AG04450 (cell line): ENCODE results near the gene INSYN2A. TPM values are rescaled to one million over a fixed set of nuclear protein-coding genes. Genes with fewer than 3 reads are reported as not detected.

Experiments used
- CTCF ChIA-PET: fragments of 300-600, 350-600 bp; formaldehyde crosslinking; extraction: SDS; loops from one replicate; lab custom pipeline; 2022; ENCODE audit warnings: antibody characterized with exemption, inconsistent platforms; lab: Charles Lee
- POLR2A ChIA-PET: fragments of 350-600 bp; formaldehyde crosslinking; extraction: SDS; loops from one replicate; lab custom pipeline; 2021; ENCODE audit warnings: antibody characterized with exemption, inconsistent platforms; lab: Yijun Ruan, JAX
- DNase-seq: peaks from one replicate; pipeline ENCODE4 v3.0.0-alpha.2; 2011; ENCODE audit warnings: low read depth, low spot score
- H3K27ac ChIP-seq: one replicate; pipeline ENCODE4 v1.5.1; 2012; ENCODE audit warnings: low read depth, low read length, control low read depth
- H3K27me3 ChIP-seq: one replicate; pipeline ENCODE4 v1.6.0; 2012; ENCODE audit warnings: low read length; ENCODE audit not compliant: control insufficient read depth, insufficient read depth
- H3K4me3 ChIP-seq: 2 replicates; pipeline ENCODE4 v1.5.1; 2011; ENCODE audit warnings: mild to moderate bottlenecking, low read depth, low read length, control low read depth
- H3K9me3 ChIP-seq: 2 replicates; pipeline ENCODE4 v1.5.1; 2012; ENCODE audit warnings: low read length; ENCODE audit not compliant: control insufficient read depth, insufficient read depth
- polyA plus RNA-seq: library from polyadenylated mRNA; depleted of rRNA; stranded (reverse); fragments of >200 nt; gene quantifications from 2 replicates; pipeline ENCODE4 v1.2.3, GENCODE V29; 2011
- TF ChIP-seq, protein P1 (sequence below): IDR thresholded peaks from 2 replicates; pipeline ENCODE4 v1.5.1; 2011; ENCODE audit warnings: low read depth, low read length, control low read depth, inconsistent platforms

The INSYN2A gene
- polyA plus RNA-seq, 1 experiment, result 0.35 TPM

DNA sequence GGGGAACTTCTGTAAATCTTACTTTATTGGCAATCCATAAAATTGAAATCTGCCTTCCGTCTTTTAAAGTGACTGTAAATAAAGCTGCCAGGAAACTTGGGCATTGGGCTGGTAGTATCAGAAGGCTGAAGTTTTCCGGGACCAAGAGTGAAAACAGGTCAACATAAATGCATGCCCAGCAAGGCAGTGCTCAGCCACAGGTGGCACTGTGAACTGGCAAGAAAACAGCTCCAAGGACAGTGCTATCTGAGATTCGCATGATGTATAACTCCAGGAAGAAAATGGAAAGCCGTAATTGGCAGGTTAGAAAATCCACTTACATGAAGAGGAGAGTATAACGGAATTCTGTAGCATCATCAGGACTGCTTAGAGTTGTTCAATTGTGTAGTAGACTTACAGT lies 1.9 kb upstream of the INSYN2A start:
- POLR2A ChIA-PET, result no interaction called here
- no peaks in the 10 kb centered on the region for H3K9me3 ChIP-seq
- H3K4me3 ChIP-seq, result no peak overlapping the region
- CTCF ChIA-PET, result interaction anchor here (2.8 kb wide), 1 partner anchor 9 kb away, joined by 15 read pairs; no protein-coding TSS in a partner anchor
- DNase-seq, result no peak
- peaks cover 8% of the 10 kb centered on the region for H3K27me3 ChIP-seq
- no peak overlapping the region for H3K27ac ChIP-seq
- TF ChIP-seq, protein P1, sequence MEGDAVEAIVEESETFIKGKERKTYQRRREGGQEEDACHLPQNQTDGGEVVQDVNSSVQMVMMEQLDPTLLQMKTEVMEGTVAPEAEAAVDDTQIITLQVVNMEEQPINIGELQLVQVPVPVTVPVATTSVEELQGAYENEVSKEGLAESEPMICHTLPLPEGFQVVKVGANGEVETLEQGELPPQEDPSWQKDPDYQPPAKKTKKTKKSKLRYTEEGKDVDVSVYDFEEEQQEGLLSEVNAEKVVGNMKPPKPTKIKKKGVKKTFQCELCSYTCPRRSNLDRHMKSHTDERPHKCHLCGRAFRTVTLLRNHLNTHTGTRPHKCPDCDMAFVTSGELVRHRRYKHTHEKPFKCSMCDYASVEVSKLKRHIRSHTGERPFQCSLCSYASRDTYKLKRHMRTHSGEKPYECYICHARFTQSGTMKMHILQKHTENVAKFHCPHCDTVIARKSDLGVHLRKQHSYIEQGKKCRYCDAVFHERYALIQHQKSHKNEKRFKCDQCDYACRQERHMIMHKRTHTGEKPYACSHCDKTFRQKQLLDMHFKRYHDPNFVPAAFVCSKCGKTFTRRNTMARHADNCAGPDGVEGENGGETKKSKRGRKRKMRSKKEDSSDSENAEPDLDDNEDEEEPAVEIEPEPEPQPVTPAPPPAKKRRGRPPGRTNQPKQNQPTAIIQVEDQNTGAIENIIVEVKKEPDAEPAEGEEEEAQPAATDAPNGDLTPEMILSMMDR, result no peak

DNA sequence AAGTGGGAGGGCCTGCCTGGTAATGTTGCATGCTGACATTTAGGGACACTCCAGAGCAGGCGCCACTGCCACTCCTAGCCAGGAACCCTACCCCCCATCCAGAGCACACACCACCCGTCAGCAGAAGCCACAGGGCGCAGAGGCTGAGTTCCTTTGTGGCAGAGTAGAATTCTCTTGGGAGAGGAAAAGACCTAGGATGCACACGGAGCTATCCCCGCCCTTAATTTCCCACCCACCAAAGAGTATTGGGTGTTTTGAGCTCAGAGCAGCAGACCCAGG lies 702 bp upstream of the INSYN2A start:
- CTCF ChIA-PET, result interaction anchor here (2.2 to 2.8 kb wide), 2 partner anchors 10 to 46 kb away, joined by 7 to 15 read pairs; no protein-coding TSS in a partner anchor
- TF ChIP-seq, protein P1, result no peak

GRCh38 chr10:127195571-127196281 lies 665 bp downstream of the INSYN2A start:
- Histone ChIP-seq H3K4me3 (peak overlapping the region; percentile 57), H3K27ac (no peak overlapping the region), H3K27me3 (peaks cover 8% of the 10 kb centered on the region), H3K9me3 (no peaks in the 10 kb centered on the region)
- TF ChIP-seq, protein P1, result no peak
- ChIA-PET POLR2A (no interaction called here), CTCF (interaction anchor here (2.2 to 2.8 kb wide), 2 partner anchors 12 to 48 kb away, joined by 7 to 15 read pairs; no protein-coding TSS in a partner anchor)
- DNase-seq, result no peak

More for the DNA sequence above, 702 bp upstream of the INSYN2A start:
- Histone ChIP-seq H3K4me3 (peak overlapping the region; percentile 64), H3K9me3 (no peaks in the 10 kb centered on the region), H3K27ac (no peak overlapping the region), H3K27me3 (peaks cover 8% of the 10 kb centered on the region)
- POLR2A ChIA-PET, result no interaction called here
- DNase-seq, result no peak

DNA sequence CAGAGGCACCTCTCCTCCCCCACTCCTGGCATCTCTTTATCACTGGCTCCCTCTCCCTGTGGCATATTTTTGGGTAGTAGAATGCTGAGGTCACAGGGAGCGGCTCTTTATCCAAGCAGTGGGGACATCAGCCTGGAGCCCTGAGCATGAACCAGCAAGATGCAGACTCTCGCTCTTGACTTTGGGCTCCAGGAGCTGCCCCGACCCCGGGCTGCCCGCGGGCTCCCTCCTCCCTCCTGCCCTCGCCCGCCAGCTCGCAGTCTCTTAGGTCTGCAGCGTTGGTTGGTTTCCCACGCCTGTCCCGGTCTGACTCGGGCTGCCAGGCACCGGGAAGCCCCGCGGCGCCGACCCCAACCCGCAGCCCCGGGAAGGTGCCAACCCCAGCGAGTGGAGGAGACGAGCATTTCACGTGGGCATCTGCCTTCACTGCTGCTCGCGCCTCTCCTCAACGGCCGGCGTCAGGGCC lies 1.3 kb downstream of the INSYN2A start:
- POLR2A ChIA-PET, result no interaction called here
- H3K4me3 ChIP-seq, result peak overlapping the region; percentile 57
- peaks cover 8% of the 10 kb centered on the region for H3K27me3 ChIP-seq
- CTCF ChIA-PET, result no interaction called here
- TF ChIP-seq, protein P1, result no peak
- no peaks in the 10 kb centered on the region for H3K9me3 ChIP-seq
- no peak for DNase-seq
- H3K27ac ChIP-seq, result no peak overlapping the region

DNA sequence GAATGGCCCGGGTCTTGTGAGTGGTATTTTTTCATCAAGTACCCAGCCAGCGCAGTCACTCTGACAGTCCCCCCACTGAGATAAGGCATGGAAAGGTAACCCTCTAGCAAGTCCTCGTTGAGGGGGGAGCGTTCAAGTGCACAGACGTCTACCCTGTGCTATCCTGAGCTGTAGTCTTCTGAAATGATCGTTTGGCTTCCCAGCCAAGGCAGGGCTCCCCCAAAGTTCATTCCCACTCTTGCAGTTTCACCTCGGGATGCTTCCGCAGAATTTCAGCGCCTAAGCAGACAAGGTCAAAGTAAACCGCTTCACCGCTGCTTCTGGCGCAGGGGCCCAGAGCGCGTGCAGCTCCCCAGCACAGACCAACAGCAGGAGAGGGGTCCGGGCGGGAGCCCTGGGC lies 1.8 kb downstream of the INSYN2A start:
- ChIA-PET CTCF (interaction anchor here (1.4 kb wide), 1 partner anchor 49 kb away, joined by 4 read pairs; no protein-coding TSS in a partner anchor), POLR2A (no interaction called here)
- DNase-seq, result no peak
- TF ChIP-seq, protein P1, result no peak
- Histone ChIP-seq H3K27me3 (peaks cover 8% of the 10 kb centered on the region), H3K9me3 (no peaks in the 10 kb centered on the region), H3K4me3 (peak overlapping the region; percentile 57; the same call in 1 of the 2 replicates), H3K27ac (no peak overlapping the region)
